Measurements from ENCODE around the gene MAPRE2.

MAPRE2 gene

DNA sequence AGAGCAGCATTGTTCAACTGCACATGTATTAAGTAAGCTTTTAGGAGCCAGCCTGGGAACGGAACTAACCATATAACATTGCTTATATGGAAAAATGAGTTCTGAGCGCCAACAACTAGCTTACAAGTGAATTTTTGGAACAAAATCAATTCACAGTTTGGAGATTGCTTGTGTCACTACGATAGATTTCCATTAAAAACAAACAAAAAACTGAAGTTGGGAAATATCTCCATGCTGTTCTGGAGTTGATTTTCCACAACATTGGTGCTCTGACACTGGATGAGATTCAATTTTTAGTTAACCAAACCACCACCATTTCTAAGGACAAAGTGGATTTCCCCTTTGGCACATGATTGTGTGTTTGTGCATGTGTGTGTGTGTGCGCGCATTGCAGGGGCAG lies 142.7 kb downstream of the MAPRE2 start:
- DNase-seq (ENCODE audit: low read depth) = no peak

DNA sequence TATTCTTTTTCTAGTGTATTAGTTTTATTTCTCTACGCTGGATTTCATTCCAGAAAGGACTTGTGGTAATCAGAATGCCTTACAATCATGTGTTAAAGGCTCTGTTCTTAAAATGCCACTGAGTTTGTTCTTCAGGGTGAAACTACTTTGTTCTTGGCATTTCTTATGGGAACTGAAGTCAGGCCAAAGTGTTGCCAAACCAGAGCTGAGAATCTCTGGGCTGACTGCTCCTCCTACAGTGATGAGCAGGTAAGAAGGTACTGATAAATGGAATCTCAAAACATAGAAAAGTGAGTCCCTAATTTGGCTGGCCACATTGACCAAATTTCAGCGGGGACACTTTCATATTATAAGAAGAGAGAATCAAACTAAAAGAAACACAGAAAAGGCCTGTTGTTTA lies 144.6 kb downstream of the MAPRE2 start:
- DNase-seq (ENCODE audit: low read depth) = no peak

DNA sequence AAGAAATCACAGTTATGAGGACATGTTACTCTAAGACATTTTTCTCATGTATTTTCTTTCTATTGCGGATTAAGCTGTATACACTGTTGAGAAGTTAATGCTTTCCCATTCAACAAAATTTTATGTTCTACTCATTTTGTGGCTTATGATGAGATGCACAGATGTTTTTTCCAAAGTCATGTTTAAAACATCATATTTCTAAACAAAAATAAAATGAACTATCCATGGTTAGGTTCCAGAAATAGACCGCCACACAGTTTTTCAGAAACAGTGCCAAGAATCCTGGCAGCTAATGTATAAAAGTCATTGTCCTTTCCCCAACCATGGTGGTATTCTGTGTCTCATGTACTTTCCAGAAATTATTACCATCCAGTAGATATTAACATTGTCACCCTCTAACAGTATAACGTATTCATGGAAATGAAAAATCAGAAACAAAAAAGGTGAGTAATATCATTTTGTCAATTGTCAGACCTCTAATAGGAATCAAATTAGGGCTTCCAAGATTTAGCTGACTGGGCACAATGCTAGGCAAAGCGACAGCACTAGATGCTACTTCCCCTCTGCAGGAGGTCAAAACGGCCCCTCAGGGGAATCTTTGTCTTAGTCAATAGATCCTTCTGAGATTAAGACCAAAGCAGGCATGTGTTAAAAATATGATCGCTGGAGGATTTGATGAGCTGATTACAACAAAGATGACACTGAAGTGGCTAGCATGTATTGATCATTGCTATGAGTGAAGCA lies 145.2 kb downstream of the MAPRE2 start:
- no peak for DNase-seq (ENCODE audit: low read depth)

DNA sequence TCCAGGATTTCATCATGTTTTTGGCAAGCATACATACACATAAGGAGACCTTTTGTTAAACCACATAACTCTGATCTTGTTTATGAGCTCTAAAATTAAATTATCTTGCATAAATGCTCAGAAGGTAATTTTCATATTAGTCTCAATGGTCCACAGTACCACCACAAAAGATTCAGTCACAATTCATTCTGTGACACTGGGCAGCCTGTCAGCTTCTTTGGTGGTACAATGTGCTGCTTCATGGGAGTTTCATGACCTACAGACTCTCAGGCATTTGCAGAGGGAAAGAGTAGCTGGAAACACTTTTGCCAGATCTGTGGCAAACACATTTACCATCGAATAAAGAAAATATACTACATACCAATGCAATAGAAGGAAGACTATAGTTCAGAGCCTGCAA lies 148.3 kb downstream of the MAPRE2 start:
- DNase-seq (ENCODE audit: low read depth) = no peak

DNA sequence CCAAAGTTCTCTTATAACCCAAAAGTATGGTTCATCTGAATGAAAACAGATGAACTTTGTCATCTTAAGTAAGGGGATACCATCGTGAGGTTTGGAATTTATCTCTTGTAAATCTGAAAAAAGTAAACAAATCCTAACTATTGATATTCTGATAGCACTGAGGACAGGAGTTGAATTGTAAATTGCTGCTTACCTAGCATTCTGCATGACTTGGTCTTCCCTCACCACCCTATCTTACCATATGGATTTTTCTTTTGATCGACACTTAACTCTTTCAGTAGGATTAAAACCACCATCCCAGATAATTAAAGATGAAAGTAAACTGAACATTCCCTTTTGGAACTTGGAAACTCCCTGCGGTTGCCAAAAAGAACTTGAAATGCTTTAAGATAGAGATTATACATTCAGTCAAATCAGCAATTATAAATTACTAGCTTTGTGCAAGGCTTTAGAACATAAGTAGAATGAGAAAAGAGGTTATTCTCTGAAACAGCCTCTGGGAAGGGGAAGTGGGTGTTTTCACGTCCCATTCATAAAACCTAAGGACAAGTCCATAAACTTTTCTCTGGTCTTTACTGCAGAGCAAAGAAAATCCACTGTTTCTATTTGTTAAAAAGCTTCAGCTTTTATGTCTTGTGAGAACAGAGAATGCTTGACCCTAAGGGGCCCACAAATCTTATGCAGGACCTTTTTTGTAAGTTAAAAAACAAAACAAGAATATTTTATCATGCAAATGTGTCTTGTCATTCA lies 149.9 kb downstream of the MAPRE2 start:
- no peak for DNase-seq (ENCODE audit: low read depth)

DNA sequence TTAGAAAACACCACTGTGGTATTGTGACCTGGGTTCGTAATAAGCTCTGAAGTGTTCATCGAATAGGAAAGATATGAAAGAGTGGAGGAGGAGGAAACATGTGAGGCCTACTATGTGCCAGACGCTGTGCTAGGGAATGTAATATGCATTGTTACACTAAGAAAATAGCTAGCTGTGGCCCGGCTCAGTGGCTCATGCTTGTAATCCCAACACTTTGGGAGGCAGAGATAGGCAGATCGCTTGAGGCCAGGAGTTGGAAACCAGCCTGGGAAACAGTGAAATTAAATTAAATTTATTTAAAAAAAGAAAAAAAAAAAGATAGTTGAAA lies 150.4 kb downstream of the MAPRE2 start:
- DNase-seq (ENCODE audit: low read depth) = no peak

DNA sequence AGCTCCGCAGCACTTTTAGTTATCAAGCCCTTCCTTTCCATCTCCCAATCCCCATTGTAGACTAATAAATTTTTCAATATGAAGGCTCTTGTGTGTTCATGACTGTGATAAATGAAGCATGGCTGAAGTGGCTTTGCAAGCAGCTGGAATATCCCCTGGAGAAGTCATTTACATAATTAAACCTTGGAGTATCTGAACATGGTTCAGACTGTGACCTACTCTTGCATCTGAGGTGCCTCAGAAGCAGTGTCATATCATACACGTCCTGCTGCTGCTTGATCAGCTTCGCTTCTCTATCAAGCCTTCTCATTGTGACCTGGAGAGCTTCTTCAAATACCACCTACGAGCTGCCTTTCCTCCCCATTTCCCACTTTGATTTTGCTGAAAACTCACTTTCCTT lies 151.2 kb downstream of the MAPRE2 start:
- no peak for DNase-seq (ENCODE audit: low read depth)
